Activated CD4-positive, CD25-positive, alpha-beta regulatory T cell treated with anti-CD3 and anti-CD28 coated beads, Interleukin-2, amount 50 U/mL, for 72 hours (primary cell): ENCODE results near the gene C2.
"Not testable (repeated sequence)": the region's sequence is repeated elsewhere in the genome, so short reads cannot be mapped to it uniquely, and the experiment has no call there.

Experiments used
- DNase-seq: peaks from one replicate; pipeline ENCODE4 v3.0.0; 2021

Gene C2

GRCh38 chr6:31899215-31899614, 28.3 kb upstream of the C2 start:
- DNase-seq: no peak

DNA sequence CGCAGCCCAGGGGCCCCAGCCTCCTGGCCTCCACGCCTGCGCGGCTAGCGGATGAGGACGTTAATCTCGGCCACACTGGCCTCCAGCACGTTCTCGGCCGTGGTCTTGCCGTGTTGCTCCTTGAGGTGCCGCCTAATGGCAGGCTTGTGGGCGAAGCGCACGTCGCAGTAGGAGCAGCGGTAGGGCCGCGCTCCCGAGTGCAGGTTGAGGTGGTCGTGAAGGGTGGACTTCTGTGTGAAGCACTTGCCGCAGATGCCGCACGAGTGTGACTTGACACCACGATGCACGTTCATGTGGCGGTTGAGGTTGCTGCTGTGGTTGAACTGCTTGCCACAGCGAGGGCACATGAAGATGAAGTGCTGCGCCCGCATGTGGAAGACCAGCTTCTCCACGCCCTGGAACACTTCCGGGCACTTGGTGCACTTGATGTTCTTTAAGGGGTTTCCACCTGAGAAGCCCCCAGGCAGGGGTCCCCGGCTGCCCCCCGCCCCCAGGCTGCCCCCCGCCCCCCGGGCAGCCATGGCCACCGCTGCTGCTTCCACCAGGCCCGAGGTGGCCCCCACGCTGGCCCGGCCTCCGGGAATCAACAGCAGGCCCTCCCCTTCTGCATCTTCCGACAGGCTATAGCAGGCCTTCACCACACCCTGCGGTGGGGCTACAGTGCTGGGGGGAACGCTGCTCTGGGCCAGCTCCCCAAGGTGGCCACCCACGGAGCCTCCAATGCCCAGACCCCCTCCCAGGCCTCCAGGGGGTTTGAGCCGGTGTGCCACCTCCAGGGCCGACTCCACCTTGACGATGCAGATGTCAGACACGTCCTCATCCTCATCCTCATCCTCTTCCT, 27.4 kb upstream of the C2 start:
- DNase-seq: no peak

DNA sequence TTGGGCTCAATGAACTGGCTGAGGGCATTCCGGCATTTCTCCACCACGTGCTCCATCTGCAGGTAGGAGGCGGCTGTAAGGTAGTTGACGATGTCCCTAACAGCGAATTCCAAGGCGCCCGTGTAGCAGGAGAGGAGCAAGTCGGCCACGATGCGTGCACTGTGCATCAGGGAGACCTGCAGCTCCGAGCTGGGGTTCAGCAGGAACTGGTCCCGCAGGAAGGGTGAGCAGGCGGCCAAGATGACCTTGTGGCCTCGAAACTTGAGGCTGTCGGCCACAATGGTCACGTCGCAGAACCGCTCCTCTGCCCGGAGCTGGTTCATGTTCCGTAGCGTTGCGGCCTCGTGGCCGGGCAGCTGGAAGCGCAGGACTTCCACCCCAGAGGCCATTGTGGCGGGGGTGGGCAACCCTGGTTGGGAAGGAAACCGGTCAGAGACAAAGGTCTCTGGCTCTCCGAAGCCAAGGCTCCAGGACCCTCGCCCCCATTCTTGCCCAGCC, 26.6 kb upstream of the C2 start:
- no peak for DNase-seq

- peak; percentile 61 for DNase-seq
Measured at GRCh38 chr6:31901415-31901952, 26.0 kb upstream of the C2 start.

GRCh38 chr6:31901953-31902643, 25.4 kb upstream of the C2 start, which contains the start of gene ZBTB12:
TSS of gene ZBTB12 (minus strand) at chr6:31902086. CDS start at chr6:31901305, 781 bp downstream.
- DNase-seq: peak; percentile 83

DNA sequence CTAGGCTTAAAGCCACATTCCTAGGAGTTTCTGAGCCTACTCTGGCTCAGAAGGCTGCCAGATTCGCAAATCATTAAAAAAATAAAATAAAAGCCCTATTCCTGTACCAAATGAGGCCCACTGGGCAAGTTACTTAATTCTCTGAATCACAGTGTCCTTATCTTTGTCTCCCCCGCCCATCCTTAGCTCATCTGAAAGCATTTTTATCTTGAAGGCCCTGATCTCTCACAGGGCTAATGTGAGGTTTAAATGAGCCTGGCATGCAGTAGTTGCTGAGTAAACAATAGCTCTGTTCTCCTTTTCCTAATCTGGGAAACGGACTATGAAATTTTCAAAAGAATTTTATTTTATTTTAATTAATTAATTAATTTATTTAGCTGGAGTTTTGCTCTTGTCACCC, 23.6 kb upstream of the C2 start:
- DNase-seq: no peak

DNA sequence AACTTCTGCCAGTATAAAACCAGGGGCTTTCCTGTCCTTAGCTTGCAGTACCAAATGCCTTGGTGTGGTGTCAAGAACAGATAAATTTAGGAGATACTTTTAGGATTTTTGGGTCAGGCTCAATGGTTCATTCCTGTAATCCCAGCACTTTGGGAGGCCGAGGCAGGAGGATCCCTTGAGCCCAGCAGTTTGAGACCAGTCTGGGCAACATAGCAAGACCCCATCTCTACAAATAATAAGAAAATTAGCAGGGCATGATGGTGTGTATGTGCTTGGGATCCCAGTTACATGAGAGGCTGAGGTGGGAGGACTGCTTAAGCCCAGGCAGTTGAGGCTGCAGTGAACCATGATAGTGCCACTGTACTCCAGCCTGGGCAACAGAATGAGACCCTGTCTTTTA, 22.5 kb upstream of the C2 start:
- no peak for DNase-seq

DNA sequence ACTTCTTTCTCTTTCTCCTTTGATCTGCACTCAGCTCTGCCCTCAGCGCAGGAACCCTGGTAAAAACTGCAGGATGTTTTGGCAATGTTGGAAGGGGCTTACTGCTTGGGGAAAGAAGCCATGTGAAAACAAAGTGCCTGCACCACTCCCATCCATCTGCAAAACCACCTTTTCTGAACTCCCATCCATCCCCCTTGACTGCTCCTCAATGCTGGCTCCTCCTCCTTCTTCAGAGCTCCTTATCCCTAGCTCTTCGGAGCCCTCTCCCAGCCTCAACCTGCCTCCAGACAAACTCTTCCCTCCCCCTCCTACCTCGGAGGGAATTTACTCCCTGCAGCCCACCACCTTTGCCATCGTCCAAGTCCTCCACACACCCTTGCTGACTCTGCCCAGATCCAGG, 21.4 kb upstream of the C2 start:
- no peak for DNase-seq

GRCh38 chr6:31906727-31907126, 20.8 kb upstream of the C2 start:
- not testable (repeated sequence) for DNase-seq

DNA sequence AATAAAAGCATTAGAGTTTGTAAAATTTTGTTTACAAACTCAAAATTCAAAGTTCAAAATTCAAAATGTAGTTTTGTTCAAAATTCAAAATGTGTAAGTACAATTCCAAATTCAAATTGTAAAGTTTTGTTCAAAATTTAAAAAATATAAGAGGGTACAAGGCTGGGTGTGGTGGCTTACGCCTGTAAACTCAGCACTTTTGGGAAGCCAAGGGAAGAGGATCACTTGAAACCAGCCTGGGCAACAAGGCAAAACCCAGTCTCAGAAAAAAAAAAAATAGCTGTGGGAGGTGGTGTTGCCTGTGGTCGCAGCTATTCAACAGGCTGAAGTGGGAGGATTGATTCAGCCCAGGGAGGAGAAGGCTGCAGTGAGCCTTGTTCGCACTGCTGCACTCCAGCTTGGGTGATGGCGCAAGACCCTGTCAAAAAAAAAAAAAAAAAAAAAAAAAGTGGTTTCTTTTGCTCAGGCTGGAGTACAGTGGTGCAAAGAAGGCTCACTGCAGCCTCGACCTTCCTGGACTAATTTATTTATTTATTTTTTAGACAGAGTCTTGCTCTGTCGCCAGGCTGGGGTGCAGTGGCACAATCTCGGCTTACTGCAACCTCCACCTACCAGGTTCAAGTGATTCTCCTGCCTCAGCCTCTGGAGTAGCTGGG, 20.2 kb upstream of the C2 start:
- no peak for DNase-seq

GRCh38 chr6:31908255-31908654, 19.3 kb upstream of the C2 start:
- DNase-seq: not testable (repeated sequence)

GRCh38 chr6:31908791-31909190, 18.7 kb upstream of the C2 start:
- DNase-seq: no peak

DNA sequence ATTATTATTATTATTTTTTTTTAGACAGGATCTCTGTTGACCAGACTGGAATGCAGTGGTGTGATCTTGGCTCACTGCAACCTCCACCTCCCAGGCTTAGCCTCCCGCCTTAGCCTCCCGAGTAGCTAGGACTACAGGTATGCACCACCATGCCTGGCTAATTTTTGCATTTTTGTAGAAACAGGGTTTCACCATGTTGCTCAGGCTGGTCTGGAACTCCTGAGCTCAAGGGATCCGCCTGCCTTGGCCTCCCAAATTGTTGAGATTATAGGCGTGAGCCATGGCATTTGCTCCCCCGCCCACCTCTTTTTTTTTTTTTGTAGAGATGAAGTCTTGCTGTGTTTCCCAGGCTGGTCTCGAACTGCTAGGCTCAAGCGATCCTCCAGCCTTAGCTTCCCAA, 18.2 kb upstream of the C2 start:
- DNase-seq: not testable (repeated sequence)

- no peak for DNase-seq
Measured at GRCh38 chr6:31911826-31912585, 15.5 kb upstream of the C2 start.

- DNase-seq: no peak
Measured at GRCh38 chr6:31915351-31915750, 12.2 kb upstream of the C2 start.

GRCh38 chr6:31915756-31916155, 11.8 kb upstream of the C2 start:
- DNase-seq: no peak

DNA sequence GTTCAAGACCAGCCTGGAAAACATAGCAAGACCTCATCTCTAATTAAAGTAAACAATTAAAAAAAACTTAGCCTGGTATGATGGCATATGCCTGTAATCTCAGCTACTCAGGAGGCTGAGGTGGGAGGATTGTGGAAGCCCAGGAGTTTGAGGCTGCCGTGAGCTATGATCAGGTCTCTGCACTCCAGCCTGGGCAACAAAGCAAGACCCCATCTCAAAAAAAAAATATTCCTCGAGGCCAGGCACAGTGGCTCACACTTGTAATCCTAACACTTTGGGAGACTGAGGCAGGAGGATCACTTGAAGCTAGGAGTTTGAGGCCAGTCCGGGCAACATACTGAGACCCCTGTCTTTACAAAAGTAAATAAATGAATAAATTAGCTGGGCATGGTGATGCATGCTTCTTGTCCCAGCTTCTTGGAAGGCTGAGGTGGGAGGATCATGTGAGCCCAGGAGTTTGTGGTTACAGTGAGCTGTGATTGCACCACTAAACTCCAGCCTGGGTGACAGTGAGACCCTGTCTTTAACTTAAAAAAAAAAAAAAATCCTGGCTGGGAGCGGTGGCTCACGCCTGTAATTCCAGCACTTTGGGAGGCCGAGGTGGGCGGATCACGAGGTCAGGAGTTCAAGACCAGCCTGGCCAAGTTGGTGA, 9.3 kb upstream of the C2 start:
- DNase-seq: no peak

GRCh38 chr6:31919624-31920303, 7.8 kb upstream of the C2 start:
- DNase-seq: no peak

- no peak for DNase-seq
Measured at GRCh38 chr6:31920811-31921210, 6.7 kb upstream of the C2 start.

- no peak for DNase-seq
Measured at GRCh38 chr6:31922942-31923341, 4.6 kb upstream of the C2 start.
